IMR-90 (cell line): ENCODE results near the gene ANGPT4.

Experiments used
- BHLHE40 ChIP-seq: fragments of 150-350 bp; IDR thresholded peaks from 2 replicates; pipeline ENCODE4 v1.6.1; 2016; ENCODE audit warnings: mild to moderate bottlenecking, low read depth, low read length
- CTCF ChIP-seq: conservative IDR thresholded peaks from 2 replicates; pipeline ENCODE4 v1.5.1; 2012; ENCODE audit warnings: mild to moderate bottlenecking, low read depth, low read length, improper control_type of control experiment
- MAZ ChIP-seq: IDR thresholded peaks from 2 replicates; pipeline ENCODE4 v1.6.1; 2012; ENCODE audit warnings: low read depth, mild to moderate bottlenecking, low read length, improper control_type of control experiment, moderate library complexity, borderline replicate concordance
- POLR2A ChIP-seq: IDR thresholded peaks from 2 replicates; pipeline ENCODE4 v1.6.1; 2012; ENCODE audit warnings: mild to moderate bottlenecking, low read depth, low read length
- RAD21 ChIP-seq: IDR thresholded peaks from 2 replicates; pipeline ENCODE4 v1.6.1; 2012; ENCODE audit warnings: low read length, improper control_type of control experiment
- RCOR1 ChIP-seq: IDR thresholded peaks from 2 replicates; pipeline ENCODE4 v1.6.1; 2012; ENCODE audit warnings: mild to moderate bottlenecking, low read length, improper control_type of control experiment; ENCODE audit not compliant: insufficient replicate concordance

- no peak for TF ChIP-seq CTCF
- no peak for TF ChIP-seq RAD21
- no peak for TF ChIP-seq RCOR1
- TF ChIP-seq BHLHE40: no peak
- no peak for TF ChIP-seq POLR2A
- no peak for TF ChIP-seq MAZ
Observed at GRCh38 chr20:955111-955510, 39.0 kb upstream of the ANGPT4 start.
